ENCODE results near the gene ZBTB45. TPM values are rescaled to one million over a fixed set of nuclear protein-coding genes. Genes with fewer than 3 reads are reported as not detected.
A peak's percentile ranks its signal among the peaks of the same experiment; 100 is the strongest.

Gene ZBTB45
- total and polyA plus RNA-seq, 2 experiments from 2014 or later, result 5.4 to 21.6 TPM

- peak overlapping the region; percentile 76 for H3K4me2 ChIP-seq
- no peaks in the 10 kb centered on the region for H3K9me2 ChIP-seq (replicated peaks; ENCODE audit: insufficient read depth)
- no peak overlapping the region for H3K27ac ChIP-seq
- peaks cover 5% of the 10 kb centered on the region for H3K4me1 ChIP-seq (ENCODE audit: insufficient read depth)
- H3K27me3 ChIP-seq, result no peaks in the 10 kb centered on the region
- H3K9me3 ChIP-seq (ENCODE audit: low read depth), result no peaks in the 10 kb centered on the region
- peak; percentile 5 for DNase-seq (ENCODE audit: low spot score)
- peak overlapping the region; percentile 68 for H2AFZ ChIP-seq
- 64% methylated on average over 21 of the region's 22 CpGs for WGBS (ENCODE audit: low lambda C conversion rate, missing lambda C conversion rate)
- H3K4me3 ChIP-seq, result no peak overlapping the region
- no peaks in the 10 kb centered on the region for H3K79me2 ChIP-seq
- TF ChIP-seq EZH2phosphoT487 (IDR thresholded peaks at IDR 0.05; ENCODE audit: low read depth, severe bottlenecking, unreplicated experiment) (no peak), CTCF (IDR thresholded peaks at IDR 0.05; ENCODE audit: poor library complexity) (no peak), EZH2 (IDR thresholded peaks at IDR 0.05; ENCODE audit: borderline replicate concordance) (no peak)
- no peaks in the 10 kb centered on the region for H3K36me3 ChIP-seq (replicated peaks; ENCODE audit: insufficient read depth, low read depth)
- no peaks in the 10 kb centered on the region for H4K20me1 ChIP-seq (ENCODE audit: insufficient read depth, poor library complexity, severe bottlenecking)
These were observed 21.1 kb downstream of the ZBTB45 start for GRCh38 chr19:58498316-58499020.

GRCh38 chr19:58497634-58498170 is 21.9 kb downstream of the ZBTB45 start:
- H2AFZ ChIP-seq, result no peak overlapping the region
- TF ChIP-seq EZH2phosphoT487 (IDR thresholded peaks at IDR 0.05; ENCODE audit: low read depth, severe bottlenecking, unreplicated experiment) (no peak), EZH2 (IDR thresholded peaks at IDR 0.05; ENCODE audit: borderline replicate concordance) (no peak), CTCF (IDR thresholded peaks at IDR 0.05; ENCODE audit: poor library complexity) (no peak)
- no peaks in the 10 kb centered on the region for H3K9me3 ChIP-seq (ENCODE audit: low read depth)
- no peak overlapping the region for H3K27ac ChIP-seq
- 87% methylated on average over 8 of the region's 8 CpGs for WGBS (ENCODE audit: low lambda C conversion rate, missing lambda C conversion rate)
- H3K79me2 ChIP-seq, result no peaks in the 10 kb centered on the region
- no peaks in the 10 kb centered on the region for H4K20me1 ChIP-seq (ENCODE audit: insufficient read depth, poor library complexity, severe bottlenecking)
- no peaks in the 10 kb centered on the region for H3K36me3 ChIP-seq (replicated peaks; ENCODE audit: insufficient read depth, low read depth)
- H3K27me3 ChIP-seq, result no peaks in the 10 kb centered on the region
- H3K4me2 ChIP-seq, result no peak overlapping the region
- peaks cover 5% of the 10 kb centered on the region for H3K4me1 ChIP-seq (ENCODE audit: insufficient read depth)
- no peak overlapping the region for H3K4me3 ChIP-seq
- no peaks in the 10 kb centered on the region for H3K9me2 ChIP-seq (replicated peaks; ENCODE audit: insufficient read depth)
- no peak for DNase-seq (ENCODE audit: low spot score)

- H3K4me2 ChIP-seq, result no peak overlapping the region
- DNase-seq (ENCODE audit: low spot score), result no peak
- H3K36me3 ChIP-seq (replicated peaks; ENCODE audit: insufficient read depth, low read depth), result no peaks in the 10 kb centered on the region
- no peaks in the 10 kb centered on the region for H3K9me2 ChIP-seq (replicated peaks; ENCODE audit: insufficient read depth)
- H3K4me3 ChIP-seq, result no peak overlapping the region
- no peak overlapping the region for H3K27ac ChIP-seq
- H3K9me3 ChIP-seq (ENCODE audit: low read depth), result no peaks in the 10 kb centered on the region
- H4K20me1 ChIP-seq (ENCODE audit: insufficient read depth, poor library complexity, severe bottlenecking), result no peaks in the 10 kb centered on the region
- no peaks in the 10 kb centered on the region for H3K79me2 ChIP-seq
- 96% methylated on average over 14 of the region's 14 CpGs for WGBS (ENCODE audit: low lambda C conversion rate, missing lambda C conversion rate)
- no peak overlapping the region for H2AFZ ChIP-seq
- H3K4me1 ChIP-seq (ENCODE audit: insufficient read depth), result no peaks in the 10 kb centered on the region
- H3K27me3 ChIP-seq, result no peaks in the 10 kb centered on the region
- TF ChIP-seq EZH2 (IDR thresholded peaks at IDR 0.05; ENCODE audit: borderline replicate concordance), result no peak
- TF ChIP-seq EZH2phosphoT487 (IDR thresholded peaks at IDR 0.05; ENCODE audit: low read depth, severe bottlenecking, unreplicated experiment), result no peak
- no peak for TF ChIP-seq CTCF (IDR thresholded peaks at IDR 0.05; ENCODE audit: poor library complexity)
These were observed 27.3 kb downstream of the ZBTB45 start for GRCh38 chr19:58492265-58492664.

Measured in hepatocyte (in vitro differentiated cells).